ENCODE data around the gene NDUFS1. TPM values are rescaled to one million over a fixed set of nuclear protein-coding genes. Genes with fewer than 3 reads are reported as not detected.
"Not testable (repeated sequence)": the region's sequence is repeated elsewhere in the genome, so short reads cannot be mapped to it uniquely, and the experiment has no call there.

NDUFS1 gene
- total RNA-seq, 1 donor from 2014 or later: 85.7 TPM

- peaks cover 45% of the 10 kb centered on the region for H3K4me1 Mint-ChIP-seq
- peak; percentile 35 for DNase-seq (ENCODE audit: low read depth, low spot score)
- peak overlapping the region; percentile 90 for H3K27ac Mint-ChIP-seq (ENCODE audit: unreplicated experiment)
- peak overlapping the region; percentile 97 for H3K4me3 Mint-ChIP-seq
- H3K36me3 Mint-ChIP-seq (ENCODE audit: low read depth): peaks cover 2% of the 10 kb centered on the region
- no peaks in the 10 kb centered on the region for H3K9me3 Mint-ChIP-seq
- peak; percentile 9 for TF ChIP-seq CTCF (conservative IDR thresholded peaks at IDR 0.05)
- no peaks in the 10 kb centered on the region for H3K27me3 Mint-ChIP-seq (ENCODE audit: low read depth)
Observed at GRCh38 chr2:206084439-206084869, 74.8 kb downstream of the NDUFS1 start.

- peaks cover 45% of the 10 kb centered on the region for H3K4me1 Mint-ChIP-seq
- peak overlapping the region; percentile 90 for H3K27ac Mint-ChIP-seq (ENCODE audit: unreplicated experiment)
- no peak for TF ChIP-seq CTCF (conservative IDR thresholded peaks at IDR 0.05)
Observed at GRCh38 chr2:206083602-206084438, 75.4 kb downstream of the NDUFS1 start.

GRCh38 chr2:206082298-206082843 is 76.9 kb downstream of the NDUFS1 start:
- no peaks in the 10 kb centered on the region for H3K9me3 Mint-ChIP-seq
- no peak overlapping the region for H3K27ac Mint-ChIP-seq (ENCODE audit: unreplicated experiment)
- no peaks in the 10 kb centered on the region for H3K36me3 Mint-ChIP-seq (ENCODE audit: low read depth)
- peaks cover 49% of the 10 kb centered on the region for H3K4me1 Mint-ChIP-seq
- no peak for TF ChIP-seq CTCF (conservative IDR thresholded peaks at IDR 0.05)
- H3K4me3 Mint-ChIP-seq: peak overlapping the region; percentile 27
- DNase-seq (ENCODE audit: low read depth, low spot score): no peak
- H3K27me3 Mint-ChIP-seq (ENCODE audit: low read depth): no peaks in the 10 kb centered on the region

More at GRCh38 chr2:206083602-206084438, 75.4 kb downstream of the NDUFS1 start:
- H3K27me3 Mint-ChIP-seq (ENCODE audit: low read depth): no peaks in the 10 kb centered on the region
- H3K36me3 Mint-ChIP-seq (ENCODE audit: low read depth): no peaks in the 10 kb centered on the region
- DNase-seq (ENCODE audit: low read depth, low spot score): no peak
- H3K9me3 Mint-ChIP-seq: no peaks in the 10 kb centered on the region
- peak overlapping the region; percentile 97 for H3K4me3 Mint-ChIP-seq

DNA sequence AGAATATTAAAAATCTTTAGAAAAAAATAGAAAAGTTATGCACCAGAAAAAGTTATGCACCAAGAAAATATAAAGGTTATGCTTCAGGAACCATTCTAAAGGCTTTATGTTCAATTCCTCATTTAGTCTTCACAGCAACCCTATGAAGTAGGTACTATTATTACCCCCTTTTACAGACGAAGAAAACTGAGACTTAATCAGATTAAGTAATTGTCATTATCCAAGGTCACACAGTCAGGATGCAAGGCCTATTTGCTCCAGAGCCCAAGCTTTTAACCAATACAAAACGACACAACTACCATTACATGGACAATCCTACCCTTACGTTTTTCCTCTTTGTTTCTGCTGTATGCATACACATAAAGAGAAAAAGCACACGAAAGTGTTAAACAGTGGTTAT is 78.3 kb downstream of the NDUFS1 start:
- Mint-ChIP-seq H3K27ac (ENCODE audit: unreplicated experiment) (no peak overlapping the region), H3K4me3 (peak overlapping the region; percentile 73), H3K27me3 (ENCODE audit: low read depth) (no peaks in the 10 kb centered on the region), H3K36me3 (ENCODE audit: low read depth) (no peaks in the 10 kb centered on the region), H3K9me3 (no peaks in the 10 kb centered on the region), H3K4me1 (peaks cover 39% of the 10 kb centered on the region)
- no peak for DNase-seq (ENCODE audit: low read depth, low spot score)
- TF ChIP-seq CTCF (conservative IDR thresholded peaks at IDR 0.05): no peak

- Mint-ChIP-seq H3K4me1 (peaks cover 38% of the 10 kb centered on the region), H3K36me3 (ENCODE audit: low read depth) (no peaks in the 10 kb centered on the region), H3K9me3 (no peaks in the 10 kb centered on the region), H3K27ac (ENCODE audit: unreplicated experiment) (peak overlapping the region; percentile 7), H3K27me3 (ENCODE audit: low read depth) (no peaks in the 10 kb centered on the region), H3K4me3 (peak overlapping the region; percentile 5)
- DNase-seq (ENCODE audit: low read depth, low spot score): no peak
- no peak for TF ChIP-seq CTCF (conservative IDR thresholded peaks at IDR 0.05)
Observed at GRCh38 chr2:206079699-206080465, 79.4 kb downstream of the NDUFS1 start.

GRCh38 chr2:206077879-206078278 is 81.4 kb downstream of the NDUFS1 start:
- not testable (repeated sequence) for H3K27ac Mint-ChIP-seq (ENCODE audit: unreplicated experiment); DNase-seq (ENCODE audit: low read depth, low spot score); H3K36me3 Mint-ChIP-seq (ENCODE audit: low read depth); H3K27me3 Mint-ChIP-seq (ENCODE audit: low read depth); H3K9me3 Mint-ChIP-seq
- H3K4me1 Mint-ChIP-seq: peaks cover 22% of the 10 kb centered on the region
- peak overlapping the region; percentile 6 for H3K4me3 Mint-ChIP-seq

Measured in neural crest cell (in vitro differentiated cells).